Measurements from ENCODE around the gene TNP2.

Gene TNP2

DNA sequence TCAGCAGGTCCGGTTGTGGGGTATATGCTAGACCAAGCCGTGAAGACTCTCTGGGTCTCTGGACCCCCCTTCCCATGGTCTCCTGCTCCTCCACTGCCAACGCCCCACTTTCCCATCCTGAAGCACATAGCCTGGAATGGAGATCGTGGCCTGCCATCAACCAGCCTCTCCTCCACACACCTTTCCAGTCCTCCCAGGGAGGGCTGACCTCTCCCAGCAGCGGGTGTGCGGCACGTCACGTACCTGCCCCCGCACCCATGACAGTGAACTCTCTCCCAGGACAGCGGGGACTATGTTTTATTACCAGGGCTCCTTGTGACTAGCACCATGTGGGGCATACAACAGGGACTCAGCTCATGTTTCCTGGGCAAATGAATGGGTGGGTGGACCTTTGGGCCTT, 2.5 kb upstream of the TNP2 start:
- TF ChIP-seq CTCF (IDR thresholded peaks at IDR 0.05; ENCODE audit: low read depth, low read length), result no peak
- DNase-seq (ENCODE audit: low read depth, low spot score), result no peak
- in situ Hi-C loops (cut with HindIII; ENCODE audit: low sequenced_read_pairs), result no loop called here
- no peak overlapping the region for H3K4me3 ChIP-seq (ENCODE audit: low read depth, low read length)

GRCh38 chr16:11270602-11271162, 1.6 kb upstream of the TNP2 start:
- H3K4me3 ChIP-seq (ENCODE audit: low read depth, low read length), result no peak overlapping the region
- in situ Hi-C loops (cut with HindIII; ENCODE audit: low sequenced_read_pairs), result no loop called here
- DNase-seq (ENCODE audit: low read depth, low spot score), result no peak
- TF ChIP-seq CTCF (IDR thresholded peaks at IDR 0.05; ENCODE audit: low read depth, low read length), result no peak

DNA sequence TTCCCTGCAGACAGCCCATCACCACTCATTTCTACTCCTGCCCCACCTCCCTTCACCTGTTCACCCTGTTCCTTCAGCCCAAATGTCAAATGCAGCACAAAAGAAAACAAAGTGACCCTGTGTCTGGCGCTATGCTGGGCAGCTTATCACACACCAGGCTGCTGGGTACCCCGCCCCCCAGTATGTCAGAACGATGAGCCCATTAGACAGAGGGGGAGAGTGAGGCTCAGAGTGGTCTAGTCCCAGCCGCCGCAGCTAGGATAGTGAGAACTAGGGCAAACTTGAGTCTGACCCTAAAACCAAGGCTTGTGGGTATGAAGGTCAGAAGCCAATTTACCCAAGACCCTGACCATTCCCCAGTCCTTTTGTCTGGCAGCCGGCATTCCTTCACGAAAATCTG, 4.0 kb downstream of the TNP2 start:
- in situ Hi-C loops (cut with HindIII; ENCODE audit: low sequenced_read_pairs), result no loop called here
- H3K4me3 ChIP-seq (ENCODE audit: low read depth, low read length), result no peak overlapping the region
- TF ChIP-seq CTCF (IDR thresholded peaks at IDR 0.05; ENCODE audit: low read depth, low read length), result no peak
- DNase-seq (ENCODE audit: low read depth, low spot score), result no peak

- no peak overlapping the region for H3K4me3 ChIP-seq (ENCODE audit: low read depth, low read length)
- DNase-seq (ENCODE audit: low read depth, low spot score), result no peak
- TF ChIP-seq CTCF (IDR thresholded peaks at IDR 0.05; ENCODE audit: low read depth, low read length), result no peak
- in situ Hi-C loops (cut with HindIII; ENCODE audit: low sequenced_read_pairs), result no loop called here
Measured at GRCh38 chr16:11264155-11264832, 4.8 kb downstream of the TNP2 start.

DNA sequence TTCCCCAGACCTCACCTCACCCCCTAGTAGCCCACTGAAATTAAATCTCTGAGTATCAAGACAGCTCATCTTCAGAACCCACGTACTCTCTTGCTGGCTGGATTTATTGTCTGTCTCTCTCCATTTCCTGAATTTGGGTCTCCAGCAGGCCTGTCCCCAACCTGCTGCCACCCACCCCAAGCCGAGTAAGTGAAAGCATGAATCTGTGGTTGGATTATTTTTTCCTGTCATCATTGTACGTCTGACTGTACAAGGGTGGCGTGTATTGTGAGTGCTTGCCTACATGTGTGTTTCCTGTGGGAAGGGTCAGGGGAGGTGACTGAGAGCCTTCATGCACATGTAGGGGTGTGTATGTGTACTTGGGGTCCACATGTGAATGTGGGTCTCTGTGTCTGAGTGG, 5.4 kb downstream of the TNP2 start:
- TF ChIP-seq CTCF (IDR thresholded peaks at IDR 0.05; ENCODE audit: low read depth, low read length), result no peak
- no peak overlapping the region for H3K4me3 ChIP-seq (ENCODE audit: low read depth, low read length)
- in situ Hi-C loops (cut with HindIII; ENCODE audit: low sequenced_read_pairs), result no loop called here
- no peak for DNase-seq (ENCODE audit: low read depth, low spot score)

DNA sequence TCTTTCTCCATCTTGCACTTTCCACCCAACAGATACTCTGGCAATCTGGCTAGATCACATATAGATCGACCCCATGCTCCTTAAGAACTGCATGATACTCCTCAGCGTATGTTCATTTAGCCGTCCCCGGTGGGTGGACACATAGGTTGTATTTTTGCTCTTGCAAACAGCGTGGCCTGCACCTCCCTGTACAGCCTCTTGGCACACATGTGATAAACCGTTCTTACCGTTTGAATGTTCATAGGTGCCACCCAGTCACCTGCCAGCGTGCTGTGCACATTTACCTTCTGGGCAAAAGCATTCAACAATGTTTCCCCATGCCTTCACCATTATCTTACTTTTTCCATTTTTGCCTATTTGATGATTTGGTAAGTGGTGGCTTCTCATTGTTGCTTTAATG, 6.2 kb downstream of the TNP2 start:
- DNase-seq (ENCODE audit: low read depth, low spot score), result no peak
- H3K4me3 ChIP-seq (ENCODE audit: low read depth, low read length), result no peak overlapping the region
- no peak for TF ChIP-seq CTCF (IDR thresholded peaks at IDR 0.05; ENCODE audit: low read depth, low read length)
- in situ Hi-C loops (cut with HindIII; ENCODE audit: low sequenced_read_pairs), result no loop called here

Data from astrocyte of the spinal cord (primary cell).